Measurements from ENCODE around the gene DRC1. TPM values are rescaled to one million over a fixed set of nuclear protein-coding genes. Genes with fewer than 3 reads are reported as not detected.
"Not testable (repeated sequence)": the region's sequence is repeated elsewhere in the genome, so short reads cannot be mapped to it uniquely, and the experiment has no call there.

The DRC1 gene
- total RNA-seq, 2 donors from 2014 or later: 0.17 TPM; not detected in 1

GRCh38 chr2:26464390-26465265, 62.9 kb downstream of the DRC1 start:
- Mint-ChIP-seq H3K36me3 (ENCODE audit: insufficient read depth in 2 of 2) (peaks cover 0 to 2% of the 10 kb centered on the region in 2 donors), H3K9me3 (peaks cover 0 to 2% of the 10 kb centered on the region in 2 donors), H3K27ac (no peak overlapping the region), H3K4me3 (no peak overlapping the region), H3K27me3 (ENCODE audit: low read depth) (no peaks in the 10 kb centered on the region), H3K4me1 (ENCODE audit: low read depth) (no peaks in the 10 kb centered on the region)
- ATAC-seq (replicated peaks in 1 of 2): no peak
- no peak for DNase-seq

- no peaks in the 10 kb centered on the region for H3K4me1 Mint-ChIP-seq (ENCODE audit: low read depth)
- H3K4me3 Mint-ChIP-seq: no peak overlapping the region
- no peaks in the 10 kb centered on the region for H3K27me3 Mint-ChIP-seq (ENCODE audit: low read depth)
- H3K27ac Mint-ChIP-seq: no peak overlapping the region
- H3K36me3 Mint-ChIP-seq (ENCODE audit: insufficient read depth in 2 of 2): peaks cover 0 to 3% of the 10 kb centered on the region in 2 donors
- ATAC-seq (replicated peaks in 1 of 2): no peak
- H3K9me3 Mint-ChIP-seq: peaks cover 0 to 4% of the 10 kb centered on the region in 2 donors
- no peak for DNase-seq
These were observed 63.7 kb downstream of the DRC1 start for GRCh38 chr2:26465266-26465925.

GRCh38 chr2:26465981-26466471, 64.3 kb downstream of the DRC1 start:
- ATAC-seq (replicated peaks in 1 of 2): no peak
- Mint-ChIP-seq H3K27me3 (ENCODE audit: low read depth) (no peaks in the 10 kb centered on the region), H3K36me3 (ENCODE audit: insufficient read depth in 2 of 2) (peaks cover 0 to 3% of the 10 kb centered on the region in 2 donors), H3K4me3 (no peak overlapping the region), H3K27ac (no peak overlapping the region), H3K4me1 (ENCODE audit: low read depth) (no peaks in the 10 kb centered on the region), H3K9me3 (peaks cover 0 to 4% of the 10 kb centered on the region in 2 donors)
- DNase-seq: no peak

- Mint-ChIP-seq H3K4me1 (ENCODE audit: low read depth) (no peaks in the 10 kb centered on the region), H3K9me3 (peaks cover 0 to 7% of the 10 kb centered on the region in 2 donors), H3K36me3 (ENCODE audit: insufficient read depth in 2 of 2) (peaks cover 0 to 3% of the 10 kb centered on the region in 2 donors), H3K27me3 (ENCODE audit: low read depth) (no peaks in the 10 kb centered on the region), H3K4me3 (no peak overlapping the region), H3K27ac (no peak overlapping the region)
- ATAC-seq (replicated peaks in 1 of 2) (no peak), DNase-seq (no peak)
These were observed 65.1 kb downstream of the DRC1 start for GRCh38 chr2:26466662-26467310.

- H3K9me3 Mint-ChIP-seq: peaks cover 0 to 10% of the 10 kb centered on the region in 2 donors
- H3K27ac Mint-ChIP-seq; H3K36me3 Mint-ChIP-seq (ENCODE audit: insufficient read depth in 2 of 2); DNase-seq; H3K27me3 Mint-ChIP-seq (ENCODE audit: low read depth); H3K4me1 Mint-ChIP-seq (ENCODE audit: low read depth); H3K4me3 Mint-ChIP-seq; ATAC-seq (replicated peaks in 1 of 2): not testable (repeated sequence)
These were observed 66.8 kb downstream of the DRC1 start for GRCh38 chr2:26468544-26468943.

GRCh38 chr2:26469092-26469710, 67.5 kb downstream of the DRC1 start:
- Mint-ChIP-seq H3K4me1 (ENCODE audit: low read depth) (no peaks in the 10 kb centered on the region), H3K4me3 (no peak overlapping the region), H3K27ac (no peak overlapping the region), H3K27me3 (ENCODE audit: low read depth) (no peaks in the 10 kb centered on the region), H3K9me3 (peaks cover 0 to 10% of the 10 kb centered on the region in 2 donors), H3K36me3 (ENCODE audit: insufficient read depth in 2 of 2) (peaks cover 0 to 3% of the 10 kb centered on the region in 2 donors)
- ATAC-seq (replicated peaks in 1 of 2) (peak; percentile 35 to 50), DNase-seq (peak; percentile 68 to 77)

GRCh38 chr2:26469955-26470354, 68.2 kb downstream of the DRC1 start:
- Mint-ChIP-seq H3K27me3 (ENCODE audit: low read depth) (no peaks in the 10 kb centered on the region), H3K36me3 (ENCODE audit: insufficient read depth in 2 of 2) (peaks cover 0 to 3% of the 10 kb centered on the region in 2 donors), H3K9me3 (peaks cover 0 to 10% of the 10 kb centered on the region in 2 donors), H3K27ac (no peak overlapping the region), H3K4me3 (no peak overlapping the region), H3K4me1 (ENCODE audit: low read depth) (no peaks in the 10 kb centered on the region)
- ATAC-seq (replicated peaks in 1 of 2) (no peak), DNase-seq (no peak)

- H3K4me3 Mint-ChIP-seq: no peak overlapping the region
- peaks cover 0 to 10% of the 10 kb centered on the region in 2 donors for H3K9me3 Mint-ChIP-seq
- H3K27me3 Mint-ChIP-seq (ENCODE audit: low read depth): no peaks in the 10 kb centered on the region
- peaks cover 0 to 3% of the 10 kb centered on the region in 2 donors for H3K36me3 Mint-ChIP-seq (ENCODE audit: insufficient read depth in 2 of 2)
- H3K27ac Mint-ChIP-seq: no peak overlapping the region
- no peak for ATAC-seq (replicated peaks in 1 of 2)
- DNase-seq: no peak
- H3K4me1 Mint-ChIP-seq (ENCODE audit: low read depth): no peaks in the 10 kb centered on the region
These were observed 69.0 kb downstream of the DRC1 start for GRCh38 chr2:26470601-26471260.

GRCh38 chr2:26471289-26471688, 69.6 kb downstream of the DRC1 start:
- ATAC-seq (replicated peaks in 1 of 2): no peak
- H3K9me3 Mint-ChIP-seq: peaks cover 0 to 10% of the 10 kb centered on the region in 2 donors

GRCh38 chr2:26471766-26472706, 70.3 kb downstream of the DRC1 start:
- H3K27me3 Mint-ChIP-seq (ENCODE audit: low read depth): no peaks in the 10 kb centered on the region
- H3K36me3 Mint-ChIP-seq (ENCODE audit: insufficient read depth in 2 of 2): peaks cover 0 to 3% of the 10 kb centered on the region in 2 donors
- H3K9me3 Mint-ChIP-seq: peaks cover 0 to 10% of the 10 kb centered on the region in 2 donors
- no peak overlapping the region for H3K27ac Mint-ChIP-seq
- no peaks in the 10 kb centered on the region for H3K4me1 Mint-ChIP-seq (ENCODE audit: low read depth)
- DNase-seq (no peak), ATAC-seq (replicated peaks in 1 of 2) (no peak)
- no peak overlapping the region for H3K4me3 Mint-ChIP-seq

More at GRCh38 chr2:26471289-26471688, 69.6 kb downstream of the DRC1 start:
- no peak overlapping the region for H3K4me3 Mint-ChIP-seq
- DNase-seq: no peak
- no peaks in the 10 kb centered on the region for H3K4me1 Mint-ChIP-seq (ENCODE audit: low read depth)
- H3K27ac Mint-ChIP-seq: no peak overlapping the region
- peaks cover 0 to 3% of the 10 kb centered on the region in 2 donors for H3K36me3 Mint-ChIP-seq (ENCODE audit: insufficient read depth in 2 of 2)
- no peaks in the 10 kb centered on the region for H3K27me3 Mint-ChIP-seq (ENCODE audit: low read depth)

- ATAC-seq (replicated peaks in 1 of 2): no peak
- H3K4me3 Mint-ChIP-seq: no peak overlapping the region
- peaks cover 0 to 3% of the 10 kb centered on the region in 2 donors for H3K36me3 Mint-ChIP-seq (ENCODE audit: insufficient read depth in 2 of 2)
- H3K9me3 Mint-ChIP-seq: peaks cover 0 to 10% of the 10 kb centered on the region in 2 donors
- H3K4me1 Mint-ChIP-seq (ENCODE audit: low read depth): peaks cover 8% of the 10 kb centered on the region
- no peak for DNase-seq
- no peak overlapping the region for H3K27ac Mint-ChIP-seq
- H3K27me3 Mint-ChIP-seq (ENCODE audit: low read depth): no peaks in the 10 kb centered on the region
These were observed 71.3 kb downstream of the DRC1 start for GRCh38 chr2:26472821-26473655.

Data from activated T-cell treated with anti-CD3 and anti-CD28 coated beads, Interleukin-2, amount 50 U/mL, for 72 hours (primary cell).